ENCODE measurements around the gene BICD1.

Gene BICD1

GRCh38 chr12:32344047-32344446 is 237.4 kb downstream of the BICD1 start:
- no peak for DNase-seq (ENCODE audit: low read depth)

- DNase-seq (ENCODE audit: low read depth) = no peak
Measured at GRCh38 chr12:32353540-32353939, 246.9 kb downstream of the BICD1 start.

- DNase-seq (ENCODE audit: low read depth) = no peak
Measured at GRCh38 chr12:32357601-32358249, 251.1 kb downstream of the BICD1 start.

- no peak for DNase-seq (ENCODE audit: low read depth)
Measured at GRCh38 chr12:32360956-32361355, 254.3 kb downstream of the BICD1 start.

- no peak for DNase-seq (ENCODE audit: low read depth)
Measured at GRCh38 chr12:32362892-32363291, 256.2 kb downstream of the BICD1 start.

GRCh38 chr12:32365473-32366064 is 258.9 kb downstream of the BICD1 start:
- peak; percentile 80 for DNase-seq (ENCODE audit: low read depth)

- DNase-seq (ENCODE audit: low read depth) = no peak
Measured at GRCh38 chr12:32366714-32367113, 260.1 kb downstream of the BICD1 start.

- DNase-seq (ENCODE audit: low read depth) = no peak
Measured at GRCh38 chr12:32367381-32367780, 260.7 kb downstream of the BICD1 start.

GRCh38 chr12:32369202-32369601 is 262.6 kb downstream of the BICD1 start:
- DNase-seq (ENCODE audit: low read depth) = no peak

GRCh38 chr12:32377344-32378055 is 270.9 kb downstream of the BICD1 start:
- DNase-seq (ENCODE audit: low read depth) = no peak

GRCh38 chr12:32379213-32379612 is 272.6 kb downstream of the BICD1 start:
- no peak for DNase-seq (ENCODE audit: low read depth)

GRCh38 chr12:32379667-32380066 is 273.0 kb downstream of the BICD1 start:
- no peak for DNase-seq (ENCODE audit: low read depth)

GRCh38 chr12:32382226-32382625 is 275.6 kb downstream of the BICD1 start:
- no peak for DNase-seq (ENCODE audit: low read depth)

GRCh38 chr12:32390572-32391219 is 284.0 kb downstream of the BICD1 start:
- no peak for DNase-seq (ENCODE audit: low read depth)

GRCh38 chr12:32395026-32395425 is 288.4 kb downstream of the BICD1 start:
- no peak for DNase-seq (ENCODE audit: low read depth)

GRCh38 chr12:32397696-32398095 is 291.0 kb downstream of the BICD1 start:
- DNase-seq (ENCODE audit: low read depth) = no peak

GRCh38 chr12:32398181-32398580 is 291.5 kb downstream of the BICD1 start:
- no peak for DNase-seq (ENCODE audit: low read depth)

GRCh38 chr12:32398816-32399369 is 292.2 kb downstream of the BICD1 start:
- no peak for DNase-seq (ENCODE audit: low read depth)

- peak; percentile 83 for DNase-seq (ENCODE audit: low read depth)
Measured at GRCh38 chr12:32399370-32400113, 292.9 kb downstream of the BICD1 start, which contains the start of gene FGD4. Gene FGD4 (plus strand): TSS chr12:32399558.

- peak; percentile 10 for DNase-seq (ENCODE audit: low read depth)
Measured at GRCh38 chr12:32400114-32400672, 293.5 kb downstream of the BICD1 start.

GRCh38 chr12:32400866-32401265 is 294.2 kb downstream of the BICD1 start:
- DNase-seq (ENCODE audit: low read depth) = no peak

Data from ELR (cell line).